ENCODE results near the gene CACNA1I. TPM values are rescaled to one million over a fixed set of nuclear protein-coding genes. Genes with fewer than 3 reads are reported as not detected.

The CACNA1I gene
- total RNA-seq, 1 donor from 2014 or later = 0.60 TPM

GRCh38 chr22:39529487-39529851 is 41.1 kb upstream of the CACNA1I start:
- peak overlapping the region; percentile 80 for H3K27ac Mint-ChIP-seq
- peaks cover 9% of the 10 kb centered on the region for H3K36me3 Mint-ChIP-seq
- H3K27me3 Mint-ChIP-seq = no peaks in the 10 kb centered on the region
- H3K9me3 Mint-ChIP-seq = no peaks in the 10 kb centered on the region
- peak overlapping the region; percentile 98 for H3K4me3 Mint-ChIP-seq
- H3K4me1 Mint-ChIP-seq (ENCODE audit: unreplicated experiment) = peaks cover 59% of the 10 kb centered on the region
- peak; percentile 44 for TF ChIP-seq CTCF (conservative IDR thresholded peaks at IDR 0.05)
- no peak for DNase-seq (ENCODE audit: extremely low spot score, unreplicated experiment)

- H3K9me3 Mint-ChIP-seq = no peaks in the 10 kb centered on the region
- no peaks in the 10 kb centered on the region for H3K27me3 Mint-ChIP-seq
- H3K4me1 Mint-ChIP-seq (ENCODE audit: unreplicated experiment) = peaks cover 53% of the 10 kb centered on the region
- H3K4me3 Mint-ChIP-seq = peak overlapping the region; percentile 98
- DNase-seq (ENCODE audit: extremely low spot score, unreplicated experiment) = no peak
- TF ChIP-seq CTCF (conservative IDR thresholded peaks at IDR 0.05) = no peak
- peak overlapping the region; percentile 80 for H3K27ac Mint-ChIP-seq
- peaks cover 5% of the 10 kb centered on the region for H3K36me3 Mint-ChIP-seq
Observed at GRCh38 chr22:39530116-39530515, 40.4 kb upstream of the CACNA1I start.

- Mint-ChIP-seq H3K4me3 (peak overlapping the region; percentile 98), H3K9me3 (no peaks in the 10 kb centered on the region), H3K27ac (peak overlapping the region; percentile 97), H3K4me1 (ENCODE audit: unreplicated experiment) (peaks cover 53% of the 10 kb centered on the region), H3K27me3 (no peaks in the 10 kb centered on the region), H3K36me3 (peaks cover 5% of the 10 kb centered on the region)
- peak; percentile 47 for TF ChIP-seq CTCF (conservative IDR thresholded peaks at IDR 0.05)
- DNase-seq (ENCODE audit: extremely low spot score, unreplicated experiment) = no peak
Observed at GRCh38 chr22:39530692-39531331, 39.7 kb upstream of the CACNA1I start.

- Mint-ChIP-seq H3K27ac (peak within 1 kb of the TSS; percentile 97), H3K4me3 (peak within 1 kb of the TSS; percentile 98), H3K36me3 (peaks cover 5% of the 10 kb centered on the region), H3K9me3 (no peaks in the 10 kb centered on the region), H3K27me3 (no peaks in the 10 kb centered on the region), H3K4me1 (ENCODE audit: unreplicated experiment) (peaks cover 51% of the 10 kb centered on the region)
- DNase-seq (ENCODE audit: extremely low spot score, unreplicated experiment) = peak; percentile 97
- TF ChIP-seq CTCF (conservative IDR thresholded peaks at IDR 0.05) = no peak
Observed at GRCh38 chr22:39532215-39533073, 38.1 kb upstream of the CACNA1I start, which contains the start of gene RPS19BP1. TSS of gene RPS19BP1 (minus strand) at chr22:39532748. CDS start at chr22:39532738, 10 bp downstream.

- Mint-ChIP-seq H3K9me3 (no peaks in the 10 kb centered on the region), H3K27me3 (no peaks in the 10 kb centered on the region), H3K36me3 (peaks cover 5% of the 10 kb centered on the region), H3K27ac (peak overlapping the region; percentile 35), H3K4me3 (peak overlapping the region; percentile 68), H3K4me1 (ENCODE audit: unreplicated experiment) (peaks cover 36% of the 10 kb centered on the region)
- TF ChIP-seq CTCF (conservative IDR thresholded peaks at IDR 0.05) = no peak
- no peak for DNase-seq (ENCODE audit: extremely low spot score, unreplicated experiment)
Observed at GRCh38 chr22:39534092-39534506, 36.5 kb upstream of the CACNA1I start.
